Activated CD8-positive, alpha-beta T cell treated with anti-CD3 and anti-CD28 coated beads, Interleukin-2, amount 10 ng/mL, durations not matched to agents 7 days and 5 days (primary cell): ENCODE results near the gene CDHR5. TPM values are rescaled to one million over a fixed set of nuclear protein-coding genes. Genes with fewer than 3 reads are reported as not detected.

ENCODE experiments used
- ATAC-seq: fragments of 150-1000 bp; cut with Tn5 transposase; one replicate; pipeline ENCODE4 v1.10.0; 2021; ENCODE audit warnings: moderate library complexity
- CTCF ChIA-PET: fragments of 350-600 bp; sonication (Branson Sonifier 250); formaldehyde crosslinking; loops from one replicate; lab custom pipeline; 2021; ENCODE audit warnings: antibody characterized with exemption; lab: Charles Lee
- POLR2A ChIA-PET: fragments of 350-600 bp; sonication (Branson Sonifier 250); formaldehyde crosslinking; loops from one replicate; lab custom pipeline; 2021; ENCODE audit warnings: antibody characterized with exemption; lab: Charles Lee
- DNase-seq: peaks from one replicate; pipeline ENCODE4 v3.0.0-alpha.2; 2020
- H3K27ac Mint-ChIP-seq: one replicate; pipeline ENCODE4 v1.8.0; 2021; ENCODE audit warnings: mild to moderate bottlenecking, mixed read lengths
- H3K27me3 Mint-ChIP-seq: one replicate; pipeline ENCODE4 v1.8.0; 2021; ENCODE audit warnings: low read depth, mixed read lengths
- H3K36me3 Mint-ChIP-seq: one replicate; pipeline ENCODE4 v1.8.0; 2021; ENCODE audit warnings: low read depth, mixed read lengths
- H3K4me1 Mint-ChIP-seq: one replicate; pipeline ENCODE4 v1.8.0; 2021; ENCODE audit warnings: low read depth, mixed read lengths
- H3K4me3 Mint-ChIP-seq: one replicate; pipeline ENCODE4 v1.8.0; 2021; ENCODE audit warnings: mild to moderate bottlenecking, mixed read lengths
- H3K9me3 Mint-ChIP-seq: one replicate; pipeline ENCODE4 v1.8.0; 2022; ENCODE audit warnings: mixed read lengths; ENCODE audit not compliant: insufficient read depth
- total RNA-seq, 2 experiments: library from RNA; stranded (reverse); gene quantifications; one replicate each; pipeline ENCODE4 v1.2.3, GENCODE V29; 2021

CDHR5 gene
- total RNA-seq, 2 experiments from 2014 or later: not detected

- no peak overlapping the region for H3K4me3 Mint-ChIP-seq
- ChIA-PET POLR2A (interaction anchor here (0.9 to 3.7 kb wide), 3 partner anchors 24 to 165 kb away, joined by 4 to 27 read pairs (median 4); no protein-coding TSS in a partner anchor), CTCF (interaction anchor here (2.7 kb wide), 1 partner anchor 58 kb away, joined by 15 read pairs; no protein-coding TSS in a partner anchor)
- no peak for DNase-seq
- no peak for ATAC-seq
- H3K27me3 Mint-ChIP-seq: no peaks in the 10 kb centered on the region
- H3K27ac Mint-ChIP-seq: peak overlapping the region; percentile 70
- H3K4me1 Mint-ChIP-seq: peaks cover 30% of the 10 kb centered on the region
- no peaks in the 10 kb centered on the region for H3K9me3 Mint-ChIP-seq
- peaks cover 41% of the 10 kb centered on the region for H3K36me3 Mint-ChIP-seq
These were observed 11.8 kb downstream of the CDHR5 start for GRCh38 chr11:612961-613300.

GRCh38 chr11:612201-612960, 12.4 kb downstream of the CDHR5 start:
- ChIA-PET CTCF (interaction anchor here (2.7 kb wide), 1 partner anchor 57 kb away, joined by 15 read pairs; no protein-coding TSS in a partner anchor), POLR2A (interaction anchor here (0.7 to 3.7 kb wide), 6 partner anchors 16 to 69 kb away, joined by 3 to 27 read pairs (median 4); no protein-coding TSS in a partner anchor)
- Mint-ChIP-seq H3K9me3 (no peaks in the 10 kb centered on the region), H3K4me3 (peak overlapping the region; percentile 12), H3K36me3 (peaks cover 44% of the 10 kb centered on the region), H3K27ac (peak overlapping the region; percentile 70), H3K27me3 (no peaks in the 10 kb centered on the region), H3K4me1 (peaks cover 30% of the 10 kb centered on the region)
- no peak for ATAC-seq
- DNase-seq: peak; percentile 61

GRCh38 chr11:611001-611996, 13.5 kb downstream of the CDHR5 start:
- H3K27me3 Mint-ChIP-seq: no peaks in the 10 kb centered on the region
- H3K9me3 Mint-ChIP-seq: no peaks in the 10 kb centered on the region
- H3K27ac Mint-ChIP-seq: peak overlapping the region; percentile 70
- DNase-seq: no peak
- H3K4me1 Mint-ChIP-seq: peaks cover 23% of the 10 kb centered on the region
- ChIA-PET POLR2A (interaction anchor here (0.7 to 3.7 kb wide), 4 partner anchors 23 to 70 kb away, joined by 3 to 27 read pairs (median 3); no protein-coding TSS in a partner anchor), CTCF (interaction anchor here (2.7 kb wide), 1 partner anchor 56 kb away, joined by 15 read pairs; no protein-coding TSS in a partner anchor)
- no peak overlapping the region for H3K4me3 Mint-ChIP-seq
- ATAC-seq: no peak
- H3K36me3 Mint-ChIP-seq: peaks cover 52% of the 10 kb centered on the region

GRCh38 chr11:610146-610801, 14.5 kb downstream of the CDHR5 start:
- ATAC-seq (no peak), DNase-seq (no peak)
- H3K9me3 Mint-ChIP-seq: no peaks in the 10 kb centered on the region
- ChIA-PET CTCF (no interaction called here), POLR2A (interaction anchor here (0.9 kb wide), 1 partner anchor 46 kb away, joined by 3 read pairs; no protein-coding TSS in a partner anchor)
- peaks cover 52% of the 10 kb centered on the region for H3K36me3 Mint-ChIP-seq
- H3K27ac Mint-ChIP-seq: no peak overlapping the region
- peaks cover 18% of the 10 kb centered on the region for H3K4me1 Mint-ChIP-seq
- no peak overlapping the region for H3K4me3 Mint-ChIP-seq
- H3K27me3 Mint-ChIP-seq: no peaks in the 10 kb centered on the region

GRCh38 chr11:609341-609811, 15.4 kb downstream of the CDHR5 start:
- Mint-ChIP-seq H3K9me3 (no peaks in the 10 kb centered on the region), H3K4me1 (peaks cover 16% of the 10 kb centered on the region), H3K27me3 (no peaks in the 10 kb centered on the region), H3K4me3 (no peak overlapping the region), H3K36me3 (peaks cover 51% of the 10 kb centered on the region), H3K27ac (no peak overlapping the region)
- ChIA-PET CTCF (no interaction called here), POLR2A (no interaction called here)
- ATAC-seq (no peak), DNase-seq (no peak)

GRCh38 chr11:608791-609251, 15.9 kb downstream of the CDHR5 start:
- ChIA-PET POLR2A (interaction anchor here (0.7 kb wide), 1 partner anchor 21 kb away, joined by 3 read pairs; no protein-coding TSS in a partner anchor), CTCF (interaction anchor here (1.2 kb wide), 1 partner anchor 54 kb away, joined by 3 read pairs; no protein-coding TSS in a partner anchor)
- H3K9me3 Mint-ChIP-seq: no peaks in the 10 kb centered on the region
- DNase-seq: no peak
- H3K36me3 Mint-ChIP-seq: peaks cover 50% of the 10 kb centered on the region
- H3K4me1 Mint-ChIP-seq: peaks cover 10% of the 10 kb centered on the region
- H3K27ac Mint-ChIP-seq: no peak overlapping the region
- H3K4me3 Mint-ChIP-seq: no peak overlapping the region
- no peak for ATAC-seq
- H3K27me3 Mint-ChIP-seq: no peaks in the 10 kb centered on the region

- POLR2A ChIA-PET: interaction anchor here (0.7 kb wide), 1 partner anchor 20 kb away, joined by 3 read pairs; no protein-coding TSS in a partner anchor
These were observed 16.6 kb downstream of the CDHR5 start for GRCh38 chr11:607971-608659.

GRCh38 chr11:607020-607780, 17.6 kb downstream of the CDHR5 start:
- Mint-ChIP-seq H3K9me3 (no peaks in the 10 kb centered on the region), H3K4me3 (no peak overlapping the region), H3K4me1 (peaks cover 2% of the 10 kb centered on the region), H3K27ac (peak overlapping the region; percentile 72), H3K27me3 (no peaks in the 10 kb centered on the region), H3K36me3 (peaks cover 44% of the 10 kb centered on the region)
- DNase-seq (no peak), ATAC-seq (no peak)
- POLR2A ChIA-PET: no interaction called here
- CTCF ChIA-PET: no interaction called here

More at GRCh38 chr11:607971-608659, 16.6 kb downstream of the CDHR5 start:
- peaks cover 46% of the 10 kb centered on the region for H3K36me3 Mint-ChIP-seq
- peaks cover 6% of the 10 kb centered on the region for H3K4me1 Mint-ChIP-seq
- DNase-seq (no peak), ATAC-seq (no peak)
- H3K27ac Mint-ChIP-seq: no peak overlapping the region
- CTCF ChIA-PET: interaction anchor here (1.2 kb wide), 1 partner anchor 54 kb away, joined by 3 read pairs; no protein-coding TSS in a partner anchor
- no peak overlapping the region for H3K4me3 Mint-ChIP-seq
- no peaks in the 10 kb centered on the region for H3K9me3 Mint-ChIP-seq
- H3K27me3 Mint-ChIP-seq: no peaks in the 10 kb centered on the region

- H3K36me3 Mint-ChIP-seq: peaks cover 46% of the 10 kb centered on the region
- DNase-seq (no peak), ATAC-seq (no peak)
- no peaks in the 10 kb centered on the region for H3K27me3 Mint-ChIP-seq
- H3K4me3 Mint-ChIP-seq: no peak overlapping the region
- ChIA-PET CTCF (no interaction called here), POLR2A (no interaction called here)
- H3K9me3 Mint-ChIP-seq: no peaks in the 10 kb centered on the region
- H3K27ac Mint-ChIP-seq: no peak overlapping the region
- no peaks in the 10 kb centered on the region for H3K4me1 Mint-ChIP-seq
These were observed 18.5 kb downstream of the CDHR5 start for GRCh38 chr11:606245-606644.
